Sigmoid colon (tissue), 7 donors: ENCODE measurements around the gene GRID1. TPM values are rescaled to one million over a fixed set of nuclear protein-coding genes. Genes with fewer than 3 reads are reported as not detected.

Source experiments
- DNase-seq: peaks from one replicate; pipeline ENCODE4 v3.0.0-alpha.2; 2019
- H3K27ac ChIP-seq, 4 donors: fragments of 200-600 bp; sonication (generic); one replicate each; pipeline ENCODE4 v1.5.1; 2016 to 2019; ENCODE audit warnings: mild to moderate bottlenecking in 1 of 4
- H3K27me3 ChIP-seq, 3 donors: fragments of 200-600 bp; sonication (generic); one replicate each; pipeline ENCODE4 v1.5.1; 2019; ENCODE audit warnings: mild to moderate bottlenecking in 1 of 3
- H3K36me3 ChIP-seq, 4 donors: fragments of 200-600 bp; sonication (generic); one replicate each; pipeline ENCODE4 v1.5.1; 2016 to 2019
- H3K4me1 ChIP-seq, 4 donors: fragments of 200-600 bp; sonication (generic); one replicate each; pipeline ENCODE4 v1.5.1; 2017 to 2019
- H3K4me3 ChIP-seq, 4 donors: fragments of 200-600 bp; sonication (generic); one replicate each; pipeline ENCODE4 v1.5.1; 2017 to 2019; ENCODE audit warnings: mild to moderate bottlenecking in 2 of 4, moderate library complexity in 1 of 4
- H3K9me3 ChIP-seq, 4 donors: fragments of 200-600 bp in 3 of 4; sonication (generic) in 3 of 4; one replicate each; pipeline versions ENCODE4 v1.5.1 to v1.6.1; 2013 to 2019
- EP300 ChIP-seq, 4 donors: sonication (generic); formaldehyde crosslinking; IDR thresholded peaks; one replicate each; pipeline ENCODE4 v1.6.1; 2017; ENCODE audit warnings: antibody characterized with exemption in 4 of 4
- POLR2A ChIP-seq, 2 donors: fragments of 450-650 bp; IDR thresholded peaks; one replicate each; pipeline ENCODE4 v1.6.1; 2016; ENCODE audit warnings: antibody characterized with exemption in 2 of 2, mild to moderate bottlenecking in 2 of 2, moderate library complexity in 2 of 2
- POLR2AphosphoS5 ChIP-seq, 4 donors: sonication (generic); formaldehyde crosslinking; IDR thresholded peaks; one replicate each; pipeline ENCODE4 v1.6.1; 2017; ENCODE audit warnings: antibody characterized with exemption in 4 of 4
- WGBS, 2 donors: extraction: QIAGEN DNeasy Blood & Tissue Kit; methylation state at CpG; one replicate each; pipeline ENCODE4 v1.1.7; 2013; 5-methylcytosine and 5-hydroxymethylcytosine counted together
- intact Hi-C: fragments of 100-400 bp; cut with DNase I; formaldehyde crosslinking; loops from one replicate; pipeline ENCODE4 v1.15.1; 2023
- polyA plus RNA-seq, 3 donors: library from polyadenylated mRNA; stranded (reverse); fragments of 200-250 nt; gene quantifications; one replicate each; pipeline ENCODE4 v1.2.3, GENCODE V29; 2013
- total RNA-seq, 4 donors: library from RNA; depleted of rRNA; stranded (reverse); fragments of >200 nt; gene quantifications; one replicate each; pipeline ENCODE4 v1.1.0, GENCODE V29; 2016
- TF ChIP-seq, protein P1 (sequence below), 4 experiments: fragments of 450-650 bp in 3 of 4; fragments of 200-600 bp in 1 of 4; IDR thresholded peaks; one replicate each; pipeline ENCODE4 v1.5.1; 2016 to 2019; ENCODE audit warnings: antibody characterized with exemption in 4 of 4, mild to moderate bottlenecking in 3 of 4, moderate library complexity in 2 of 4
- donor health status: healthy with polysubstance abuse.
- donor health status: Bipolar disorder and iron deficiency.
- donor health status: healthy.

The GRID1 gene
- total and polyA plus RNA-seq, 7 donors: 0.66 to 4.7 (median 1.1) TPM; not detected in 2

DNA sequence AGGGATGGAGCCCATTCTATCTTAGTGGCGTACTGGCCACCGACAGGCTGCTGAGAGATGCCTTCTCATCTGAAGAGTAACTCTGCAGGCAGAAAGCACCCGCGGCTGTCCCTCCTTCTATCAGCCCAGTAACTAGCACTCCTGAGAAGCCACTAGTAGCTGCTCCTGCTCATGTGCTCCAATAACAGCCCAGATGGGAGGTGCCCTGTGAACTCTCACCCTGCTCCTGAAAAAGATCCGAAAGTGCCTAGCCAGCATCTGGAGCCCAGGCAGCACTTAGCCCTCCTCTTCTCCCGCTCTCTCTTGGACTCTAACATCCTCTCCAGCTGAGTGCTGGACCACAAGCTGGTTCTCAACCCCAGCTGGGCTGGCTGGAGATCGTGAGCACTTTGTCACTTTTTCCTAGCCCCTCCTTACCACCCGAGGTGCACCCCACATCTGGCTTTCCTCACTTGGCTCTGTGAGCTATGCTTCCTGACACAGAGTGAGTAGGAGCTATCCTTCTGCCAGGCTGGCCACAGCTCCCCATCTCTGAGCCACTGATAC lies 239.2 kb downstream of the GRID1 start:
- Histone ChIP-seq H3K27ac (no peak overlapping the region), H3K4me3 (no peak overlapping the region), H3K4me1 (no peaks in the 10 kb centered on the region), H3K27me3 (no peaks in the 10 kb centered on the region), H3K36me3 (no peaks in the 10 kb centered on the region), H3K9me3 (no peaks in the 10 kb centered on the region)
- WGBS, 2 donors: 67 to 70% methylated on average over 8 of the region's 8 CpGs
- no peak for TF ChIP-seq POLR2A (IDR thresholded peaks at IDR 0.05)
- TF ChIP-seq, protein P1, sequence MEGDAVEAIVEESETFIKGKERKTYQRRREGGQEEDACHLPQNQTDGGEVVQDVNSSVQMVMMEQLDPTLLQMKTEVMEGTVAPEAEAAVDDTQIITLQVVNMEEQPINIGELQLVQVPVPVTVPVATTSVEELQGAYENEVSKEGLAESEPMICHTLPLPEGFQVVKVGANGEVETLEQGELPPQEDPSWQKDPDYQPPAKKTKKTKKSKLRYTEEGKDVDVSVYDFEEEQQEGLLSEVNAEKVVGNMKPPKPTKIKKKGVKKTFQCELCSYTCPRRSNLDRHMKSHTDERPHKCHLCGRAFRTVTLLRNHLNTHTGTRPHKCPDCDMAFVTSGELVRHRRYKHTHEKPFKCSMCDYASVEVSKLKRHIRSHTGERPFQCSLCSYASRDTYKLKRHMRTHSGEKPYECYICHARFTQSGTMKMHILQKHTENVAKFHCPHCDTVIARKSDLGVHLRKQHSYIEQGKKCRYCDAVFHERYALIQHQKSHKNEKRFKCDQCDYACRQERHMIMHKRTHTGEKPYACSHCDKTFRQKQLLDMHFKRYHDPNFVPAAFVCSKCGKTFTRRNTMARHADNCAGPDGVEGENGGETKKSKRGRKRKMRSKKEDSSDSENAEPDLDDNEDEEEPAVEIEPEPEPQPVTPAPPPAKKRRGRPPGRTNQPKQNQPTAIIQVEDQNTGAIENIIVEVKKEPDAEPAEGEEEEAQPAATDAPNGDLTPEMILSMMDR (IDR thresholded peaks at IDR 0.05): no peak
- TF ChIP-seq EP300 (IDR thresholded peaks at IDR 0.05): no peak
- TF ChIP-seq POLR2AphosphoS5 (IDR thresholded peaks at IDR 0.05): no peak
- intact Hi-C loops: no loop called here
- no peak for DNase-seq

GRCh38 chr10:86124734-86125133 lies 241.9 kb downstream of the GRID1 start:
- Histone ChIP-seq H3K4me1 (no peaks in the 10 kb centered on the region), H3K4me3 (no peak overlapping the region), H3K36me3 (no peaks in the 10 kb centered on the region), H3K9me3 (no peaks in the 10 kb centered on the region), H3K27me3 (no peaks in the 10 kb centered on the region), H3K27ac (no peak overlapping the region)
- intact Hi-C loops: no loop called here
- DNase-seq: no peak
- no peak for TF ChIP-seq POLR2A (IDR thresholded peaks at IDR 0.05)
- no peak for TF ChIP-seq POLR2AphosphoS5 (IDR thresholded peaks at IDR 0.05)
- TF ChIP-seq, protein P1 (IDR thresholded peaks at IDR 0.05): no peak
- no peak for TF ChIP-seq EP300 (IDR thresholded peaks at IDR 0.05)
- WGBS, 2 donors: 77 to 89% methylated on average over 4 of the region's 4 CpGs

DNA sequence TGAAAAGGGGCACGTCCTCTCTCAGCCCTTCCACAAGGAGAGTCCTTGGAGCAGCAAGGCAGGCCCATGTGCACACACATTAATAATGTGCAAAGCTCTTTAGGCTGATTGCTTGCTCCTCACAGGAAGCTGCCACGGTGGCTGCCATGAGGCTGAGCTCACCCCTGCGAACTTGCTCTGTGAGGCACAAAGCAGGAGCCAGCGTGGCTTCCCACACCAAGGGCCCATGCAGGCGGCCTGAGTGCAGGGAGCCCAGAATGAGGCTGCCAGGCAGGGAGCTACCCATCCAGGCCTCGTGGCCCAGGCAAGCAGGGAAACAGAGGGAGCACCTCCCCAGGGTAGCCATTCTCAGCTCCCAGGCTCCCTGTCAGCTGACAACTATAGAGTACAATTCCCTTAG lies 242.9 kb downstream of the GRID1 start:
- Histone ChIP-seq H3K9me3 (no peaks in the 10 kb centered on the region), H3K27ac (no peak overlapping the region), H3K4me3 (no peak overlapping the region), H3K4me1 (no peaks in the 10 kb centered on the region), H3K36me3 (no peaks in the 10 kb centered on the region), H3K27me3 (no peaks in the 10 kb centered on the region)
- no peak for TF ChIP-seq POLR2A (IDR thresholded peaks at IDR 0.05)
- TF ChIP-seq POLR2AphosphoS5 (IDR thresholded peaks at IDR 0.05): no peak
- TF ChIP-seq EP300 (IDR thresholded peaks at IDR 0.05): no peak
- TF ChIP-seq, protein P1 (IDR thresholded peaks at IDR 0.05): no peak
- WGBS, 2 donors: 49 to 69% methylated on average over 6 of the region's 6 CpGs
- intact Hi-C loops: no loop called here
- DNase-seq: no peak

GRCh38 chr10:86123304-86123703 lies 243.3 kb downstream of the GRID1 start:
- WGBS, 2 donors: 48 to 72% methylated on average over 4 of the region's 4 CpGs
- DNase-seq: no peak
- no peaks in the 10 kb centered on the region for H3K27me3 ChIP-seq
- H3K9me3 ChIP-seq: no peaks in the 10 kb centered on the region
- no peaks in the 10 kb centered on the region for H3K4me1 ChIP-seq
- intact Hi-C loops: no loop called here
- no peaks in the 10 kb centered on the region for H3K36me3 ChIP-seq
- TF ChIP-seq POLR2A (IDR thresholded peaks at IDR 0.05) (no peak), POLR2AphosphoS5 (IDR thresholded peaks at IDR 0.05) (no peak), EP300 (IDR thresholded peaks at IDR 0.05) (no peak)
- TF ChIP-seq, protein P1 (IDR thresholded peaks at IDR 0.05): no peak
- no peak overlapping the region for H3K4me3 ChIP-seq
- no peak overlapping the region for H3K27ac ChIP-seq

- intact Hi-C loops: no loop called here
- TF ChIP-seq POLR2A (IDR thresholded peaks at IDR 0.05) (no peak), POLR2AphosphoS5 (IDR thresholded peaks at IDR 0.05) (no peak), EP300 (IDR thresholded peaks at IDR 0.05) (no peak)
- TF ChIP-seq, protein P1 (IDR thresholded peaks at IDR 0.05): no peak
- Histone ChIP-seq H3K9me3 (no peaks in the 10 kb centered on the region), H3K27ac (no peak overlapping the region), H3K36me3 (no peaks in the 10 kb centered on the region), H3K4me1 (no peaks in the 10 kb centered on the region), H3K4me3 (no peak overlapping the region), H3K27me3 (no peaks in the 10 kb centered on the region)
- WGBS, 2 donors: 25 to 72% methylated on average over 2 of the region's 2 CpGs
- no peak for DNase-seq
These were observed 243.9 kb downstream of the GRID1 start for GRCh38 chr10:86122646-86123045.
